ENCODE measurements around the gene MICAL2.
A peak's percentile ranks its signal among the peaks of the same experiment; 100 is the strongest.

Gene MICAL2

GRCh38 chr11:12076840-12077534 is 33.4 kb upstream of the MICAL2 start:
- peak; percentile 20 for DNase-seq (ENCODE audit: low spot score)

- no peak for DNase-seq (ENCODE audit: low spot score)
Measured at GRCh38 chr11:12077535-12078280, 32.7 kb upstream of the MICAL2 start.

GRCh38 chr11:12079726-12080556 is 30.4 kb upstream of the MICAL2 start:
- peak; percentile 79 for DNase-seq (ENCODE audit: low spot score)

- no peak for DNase-seq (ENCODE audit: low spot score)
Measured at GRCh38 chr11:12083380-12083779, 27.0 kb upstream of the MICAL2 start.

- no peak for DNase-seq (ENCODE audit: low spot score)
Measured at GRCh38 chr11:12084256-12084655, 26.1 kb upstream of the MICAL2 start.

GRCh38 chr11:12085371-12086251 is 24.8 kb upstream of the MICAL2 start:
- DNase-seq (ENCODE audit: low spot score): no peak

- DNase-seq (ENCODE audit: low spot score): peak; percentile 80
Measured at GRCh38 chr11:12086271-12087074, 23.9 kb upstream of the MICAL2 start.

GRCh38 chr11:12087075-12088004 is 23.1 kb upstream of the MICAL2 start:
- peak; percentile 56 for DNase-seq (ENCODE audit: low spot score)

GRCh38 chr11:12088047-12088481 is 22.3 kb upstream of the MICAL2 start:
- peak; percentile 78 for DNase-seq (ENCODE audit: low spot score)

GRCh38 chr11:12088531-12088930 is 21.9 kb upstream of the MICAL2 start:
- DNase-seq (ENCODE audit: low spot score): no peak

- no peak for DNase-seq (ENCODE audit: low spot score)
Measured at GRCh38 chr11:12089041-12089440, 21.3 kb upstream of the MICAL2 start.

- DNase-seq (ENCODE audit: low spot score): no peak
Measured at GRCh38 chr11:12089473-12089872, 20.9 kb upstream of the MICAL2 start.

- DNase-seq (ENCODE audit: low spot score): peak; percentile 32
Measured at GRCh38 chr11:12090061-12090591, 20.3 kb upstream of the MICAL2 start.

- DNase-seq (ENCODE audit: low spot score): no peak
Measured at GRCh38 chr11:12090761-12091258, 19.6 kb upstream of the MICAL2 start.

GRCh38 chr11:12091956-12092558 is 18.3 kb upstream of the MICAL2 start:
- DNase-seq (ENCODE audit: low spot score): no peak

- no peak for DNase-seq (ENCODE audit: low spot score)
Measured at GRCh38 chr11:12092714-12093113, 17.7 kb upstream of the MICAL2 start.

GRCh38 chr11:12094872-12095800 is 15.3 kb upstream of the MICAL2 start:
- DNase-seq (ENCODE audit: low spot score): no peak

- DNase-seq (ENCODE audit: low spot score): no peak
Measured at GRCh38 chr11:12097219-12097618, 13.2 kb upstream of the MICAL2 start.
